ENCODE data around the gene ADAM19.
A peak's percentile ranks its signal among the peaks of the same experiment; 100 is the strongest.
"Not testable (repeated sequence)": the region's sequence is repeated elsewhere in the genome, so short reads cannot be mapped to it uniquely, and the experiment has no call there.

The ADAM19 gene

GRCh38 chr5:157460921-157461792 lies 114.4 kb downstream of the ADAM19 start:
- DNase-seq (ENCODE audit: low spot score): no peak

GRCh38 chr5:157459715-157460599 lies 115.6 kb downstream of the ADAM19 start, which contains the start of gene NIPAL4:
Gene NIPAL4 (plus strand): TSS chr5:157460213. CDS start chr5:157460321, 108 bp downstream.
- peak; percentile 50 for DNase-seq (ENCODE audit: low spot score)

GRCh38 chr5:157458835-157459234 lies 116.7 kb downstream of the ADAM19 start:
- no peak for DNase-seq (ENCODE audit: low spot score)

- no peak for DNase-seq (ENCODE audit: low spot score)
These were observed 118.2 kb downstream of the ADAM19 start for GRCh38 chr5:157457391-157457790.

GRCh38 chr5:157456301-157456700 lies 119.3 kb downstream of the ADAM19 start:
- no peak for DNase-seq (ENCODE audit: low spot score)

- DNase-seq (ENCODE audit: low spot score): no peak
These were observed 120.5 kb downstream of the ADAM19 start for GRCh38 chr5:157455057-157455456.

- no peak for DNase-seq (ENCODE audit: low spot score)
These were observed 121.3 kb downstream of the ADAM19 start for GRCh38 chr5:157454273-157454672.

- no peak for DNase-seq (ENCODE audit: low spot score)
These were observed 123.8 kb downstream of the ADAM19 start for GRCh38 chr5:157451806-157452205.

- no peak for DNase-seq (ENCODE audit: low spot score)
These were observed 125.6 kb downstream of the ADAM19 start for GRCh38 chr5:157450024-157450423.

- peak; percentile 34 for DNase-seq (ENCODE audit: low spot score)
These were observed 126.4 kb downstream of the ADAM19 start for GRCh38 chr5:157449011-157449723.

- no peak for DNase-seq (ENCODE audit: low spot score)
These were observed 128.4 kb downstream of the ADAM19 start for GRCh38 chr5:157447201-157447637.

GRCh38 chr5:157446412-157446935 lies 129.1 kb downstream of the ADAM19 start:
- DNase-seq (ENCODE audit: low spot score): no peak

- DNase-seq (ENCODE audit: low spot score): no peak
These were observed 129.7 kb downstream of the ADAM19 start for GRCh38 chr5:157445745-157446411.

- no peak for DNase-seq (ENCODE audit: low spot score)
These were observed 131.4 kb downstream of the ADAM19 start for GRCh38 chr5:157444224-157444623.

GRCh38 chr5:157443041-157443549 lies 132.5 kb downstream of the ADAM19 start:
- DNase-seq (ENCODE audit: low spot score): peak; percentile 13

- no peak for DNase-seq (ENCODE audit: low spot score)
These were observed 141.5 kb downstream of the ADAM19 start for GRCh38 chr5:157434096-157434495.

GRCh38 chr5:157431544-157432200 lies 143.9 kb downstream of the ADAM19 start:
- DNase-seq (ENCODE audit: low spot score): peak; percentile 68

- not testable (repeated sequence) for DNase-seq (ENCODE audit: low spot score)
These were observed 145.7 kb downstream of the ADAM19 start for GRCh38 chr5:157429920-157430319.
